HG02588 (cell line): ENCODE results near the gene TCF12.
"Not testable (repeated sequence)": the region's sequence is repeated elsewhere in the genome, so short reads cannot be mapped to it uniquely, and the experiment has no call there.

Experiments
- ATAC-seq: cut with Tn5 transposase; IDR thresholded peaks from one replicate; pipeline ENCODE4 v1.9.1; 2021; ENCODE audit warnings: mild to moderate bottlenecking, moderate library complexity; ENCODE audit not compliant: unreplicated experiment

Gene TCF12

DNA sequence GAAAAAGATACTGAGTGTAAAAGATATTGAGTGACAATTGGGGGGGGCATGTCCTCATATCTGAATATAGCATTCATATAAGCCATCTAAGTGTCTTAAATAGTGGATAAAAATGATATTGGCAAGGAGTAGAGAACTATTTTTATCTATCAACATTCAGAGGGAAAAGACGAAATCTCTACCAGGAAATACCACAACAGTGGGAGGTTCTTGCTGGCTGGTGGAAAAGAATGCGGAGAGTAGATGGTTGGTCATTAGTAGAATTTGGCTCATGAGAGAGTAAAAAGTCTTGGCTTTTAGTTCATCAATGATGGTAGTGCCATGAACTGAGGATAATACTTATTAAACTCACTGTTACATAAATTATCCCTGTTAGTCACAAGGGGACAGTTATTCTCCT is 4.8 kb upstream of the TCF12 start:
- no peak for ATAC-seq

DNA sequence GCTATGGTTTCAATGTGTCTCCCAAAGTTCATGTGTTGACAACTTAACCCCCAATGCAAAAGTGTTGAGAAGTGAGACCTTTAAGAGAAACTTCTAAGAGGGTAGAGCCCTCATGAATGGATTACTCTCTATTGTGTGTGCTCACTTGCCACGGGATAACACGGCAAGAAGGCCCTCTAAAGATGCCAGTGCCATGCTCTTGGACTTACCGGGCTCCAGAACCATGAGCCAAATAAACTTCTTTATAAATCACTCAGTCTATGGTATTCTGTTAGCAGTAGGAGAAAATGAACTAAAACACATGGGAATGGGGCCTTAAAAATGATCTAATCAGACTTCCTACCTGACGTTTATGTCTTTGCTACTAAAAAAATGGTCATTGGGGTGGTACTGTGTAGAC is 2.6 kb upstream of the TCF12 start:
- no peak for ATAC-seq

DNA sequence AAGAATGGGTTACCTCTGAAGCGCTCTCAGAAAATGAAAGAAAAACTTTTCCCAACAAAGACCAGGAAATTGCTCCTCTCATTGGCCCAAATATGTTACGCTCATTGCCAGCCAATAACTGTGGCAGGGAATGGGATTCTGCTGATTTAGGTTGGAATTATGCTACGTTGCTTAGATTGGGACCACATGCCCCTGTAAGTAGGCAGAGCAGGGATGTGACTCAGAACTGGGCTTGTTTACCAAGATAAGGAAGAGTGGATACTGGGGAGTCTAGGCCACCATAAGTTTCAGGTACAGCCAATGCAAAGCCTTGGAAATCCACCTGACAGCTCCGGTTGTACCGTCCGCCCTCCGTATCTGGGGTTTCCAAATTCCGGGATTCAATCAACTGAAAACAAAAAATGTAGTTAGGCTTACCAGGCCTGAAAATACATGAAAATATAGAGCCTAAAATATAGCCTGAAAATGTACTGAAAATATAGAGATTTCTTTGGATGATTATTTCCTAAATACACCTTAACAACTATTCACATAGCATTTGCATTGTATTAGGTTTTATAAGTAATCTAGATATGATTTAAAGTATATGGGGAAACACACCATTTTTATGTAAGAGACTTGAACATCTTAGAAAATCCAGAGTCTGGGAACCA is 1.5 kb upstream of the TCF12 start:
- ATAC-seq = no peak

DNA sequence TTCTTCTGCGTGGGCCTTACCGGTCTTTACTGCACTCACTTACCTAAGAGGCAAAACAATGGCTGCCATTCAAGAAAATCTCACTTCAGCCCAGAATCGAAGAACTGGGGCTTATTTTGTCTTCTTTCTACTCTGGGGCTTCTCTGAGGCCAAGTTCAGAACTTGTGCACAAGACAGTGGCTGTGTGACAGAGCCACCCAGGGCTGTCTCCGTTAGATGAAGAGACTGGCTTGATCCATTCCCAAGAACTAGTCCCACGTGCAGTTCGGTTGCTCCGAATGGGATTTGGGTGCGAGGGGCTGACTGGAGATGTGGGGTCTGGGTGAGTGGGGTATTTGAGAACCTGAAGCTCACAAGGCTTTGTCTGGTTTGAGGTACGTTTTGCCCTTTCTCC is 795 bp upstream of the TCF12 start:
- no peak for ATAC-seq

DNA sequence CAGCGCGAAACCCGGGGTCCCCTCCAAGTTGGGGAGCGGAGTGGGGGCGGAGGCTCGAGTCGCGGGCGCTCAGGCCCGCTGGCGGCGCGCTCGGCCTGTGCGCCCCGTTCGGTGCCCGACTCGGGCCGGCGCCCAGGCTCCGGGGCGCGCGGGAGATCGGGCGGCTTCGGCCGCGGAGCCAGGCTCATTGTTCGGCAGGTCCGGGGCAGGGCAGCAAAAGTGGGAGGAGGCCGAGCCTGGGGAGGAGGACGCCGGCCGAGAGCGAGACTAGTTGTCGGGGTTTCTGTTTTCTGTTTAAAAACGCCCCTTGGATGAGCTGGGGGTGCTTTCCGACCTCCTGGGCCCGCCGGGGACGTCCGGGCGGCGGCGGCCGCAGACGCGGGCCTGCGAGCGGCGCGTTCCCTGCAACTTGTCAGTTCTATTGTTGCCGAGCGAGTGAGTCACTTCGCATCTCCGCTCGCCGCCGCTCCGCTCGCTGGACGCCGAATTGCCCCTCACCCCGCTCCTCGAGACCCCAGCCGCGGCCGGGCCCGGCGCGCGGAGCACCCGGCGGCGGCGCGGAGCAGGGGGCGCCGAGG is 676 bp downstream of the TCF12 start:
- peak; percentile 30 for ATAC-seq

DNA sequence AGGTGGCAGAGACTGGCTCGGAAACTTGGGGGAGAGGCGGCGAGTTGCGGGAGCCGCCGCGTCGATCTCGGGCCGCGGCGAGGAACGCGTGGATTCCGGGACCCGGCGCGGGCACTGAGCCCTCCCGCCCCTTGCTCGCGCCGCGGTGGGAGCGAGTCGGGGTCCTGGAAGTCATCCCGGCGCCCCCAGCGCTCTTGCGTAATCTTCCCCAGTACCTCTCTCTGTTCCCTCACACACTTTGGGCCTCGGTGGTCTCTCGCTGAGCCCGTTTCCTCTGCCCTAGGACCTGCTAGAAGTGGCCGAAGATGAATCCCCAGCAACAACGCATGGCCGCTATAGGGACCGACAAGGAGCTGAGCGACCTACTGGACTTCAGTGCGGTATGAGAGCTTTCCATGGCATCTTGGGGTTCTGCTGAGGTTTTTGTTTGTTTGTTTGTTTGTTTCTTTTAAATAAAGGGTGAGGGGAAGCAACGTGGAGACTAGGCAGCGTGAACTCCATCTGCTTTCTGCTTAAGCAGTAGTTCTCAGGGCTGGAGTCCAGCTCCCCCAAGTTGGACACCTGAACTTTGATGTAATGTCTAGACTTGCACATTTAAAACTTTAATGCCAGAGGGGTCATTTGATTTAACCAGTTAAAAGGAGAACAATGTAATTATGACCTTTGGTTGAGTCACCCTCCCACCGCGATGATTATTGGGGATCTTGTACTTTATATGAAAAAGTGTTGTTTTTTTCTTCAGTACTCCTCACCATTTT is 1.3 kb downstream of the TCF12 start:
- peak; percentile 7 for ATAC-seq

DNA sequence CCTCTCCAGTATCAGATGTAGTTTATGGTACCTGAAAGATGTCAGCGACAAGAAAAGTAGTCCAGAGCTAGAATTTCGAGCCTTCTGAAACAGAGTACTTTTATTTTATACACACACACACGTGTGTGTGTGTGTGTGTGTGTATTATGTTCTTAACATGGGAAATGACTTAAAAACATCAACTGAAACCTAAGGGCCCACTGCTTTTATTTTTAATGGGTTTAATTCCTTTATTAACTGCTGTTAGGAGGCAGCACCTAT is 1.9 kb downstream of the TCF12 start:
- no peak for ATAC-seq

DNA sequence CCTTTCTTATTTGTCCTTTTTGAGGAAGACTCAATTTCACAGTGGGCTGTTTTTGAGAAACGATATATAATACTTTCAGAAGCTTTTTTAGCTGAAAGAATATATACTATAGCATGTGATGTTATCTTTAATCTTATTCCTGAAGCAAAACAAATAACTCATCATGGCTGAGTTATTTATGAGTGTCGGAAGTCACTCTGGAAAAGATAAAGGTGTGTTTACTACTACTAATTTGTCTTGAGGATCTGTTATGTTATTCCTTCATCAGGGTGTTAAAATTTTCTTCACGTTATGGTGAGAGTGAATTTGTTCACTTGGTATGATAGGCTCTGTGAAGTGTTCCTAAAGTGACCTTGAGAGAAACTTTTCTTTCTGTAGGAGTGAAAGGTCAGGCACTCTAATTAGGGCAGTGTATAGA is 4.7 kb downstream of the TCF12 start:
- no peak for ATAC-seq

DNA sequence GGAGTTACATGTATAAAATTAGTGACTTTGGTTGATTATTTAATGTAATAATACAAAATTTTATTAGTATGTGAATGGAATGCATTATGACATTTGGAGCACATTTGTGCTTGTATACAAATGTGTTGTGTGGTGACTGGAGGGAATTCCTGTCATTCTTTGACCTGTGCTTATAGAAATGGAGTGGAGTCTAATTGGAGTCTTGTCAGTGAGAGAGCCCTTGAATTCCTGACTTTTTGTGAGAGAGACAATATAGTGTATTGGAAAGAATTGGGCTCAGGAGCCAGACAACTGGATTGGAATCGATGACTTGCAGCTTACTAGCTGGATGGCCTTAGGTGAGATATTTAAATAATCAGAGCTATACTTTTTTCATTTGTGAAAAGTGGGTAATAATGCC is 9.4 kb downstream of the TCF12 start:
- ATAC-seq = no peak

DNA sequence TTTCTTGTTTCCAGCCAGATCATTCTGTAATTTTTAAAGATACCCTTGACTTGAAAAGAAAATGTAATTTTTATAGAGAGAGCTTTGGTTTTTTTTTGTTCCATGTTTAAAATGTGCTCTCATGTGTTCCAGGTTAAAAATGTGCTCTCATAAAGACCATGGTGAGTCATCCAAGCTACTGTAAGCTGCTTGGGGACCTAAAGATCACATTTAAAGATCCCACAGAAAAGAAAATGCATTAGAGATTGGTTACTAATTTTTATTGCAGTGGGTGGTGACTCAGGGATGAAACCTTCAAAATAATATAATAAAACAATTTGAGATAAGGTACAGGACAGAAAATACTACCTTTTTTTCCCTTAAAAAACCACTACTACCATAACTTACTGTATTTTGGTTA is 11.0 kb downstream of the TCF12 start:
- no peak for ATAC-seq

DNA sequence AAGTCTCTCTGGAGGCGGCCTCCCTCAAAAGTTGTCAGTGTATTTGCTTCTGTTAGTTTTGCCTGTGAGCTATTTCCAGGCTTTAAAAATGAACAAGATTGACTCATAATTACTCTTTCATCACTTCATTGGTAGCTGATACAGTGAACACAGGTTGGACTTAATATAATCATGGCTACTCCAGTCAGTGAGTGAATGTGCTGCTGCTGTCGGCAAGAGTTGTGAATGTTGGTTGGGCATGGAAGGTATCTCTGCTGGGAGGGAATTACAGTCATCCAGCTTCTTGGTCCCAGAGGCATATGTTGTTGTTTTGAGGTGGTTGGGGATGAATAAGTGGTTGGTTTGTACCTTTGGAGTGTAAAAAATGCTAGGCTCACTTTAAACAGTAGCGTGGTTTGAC is 11.5 kb downstream of the TCF12 start:
- ATAC-seq = no peak

DNA sequence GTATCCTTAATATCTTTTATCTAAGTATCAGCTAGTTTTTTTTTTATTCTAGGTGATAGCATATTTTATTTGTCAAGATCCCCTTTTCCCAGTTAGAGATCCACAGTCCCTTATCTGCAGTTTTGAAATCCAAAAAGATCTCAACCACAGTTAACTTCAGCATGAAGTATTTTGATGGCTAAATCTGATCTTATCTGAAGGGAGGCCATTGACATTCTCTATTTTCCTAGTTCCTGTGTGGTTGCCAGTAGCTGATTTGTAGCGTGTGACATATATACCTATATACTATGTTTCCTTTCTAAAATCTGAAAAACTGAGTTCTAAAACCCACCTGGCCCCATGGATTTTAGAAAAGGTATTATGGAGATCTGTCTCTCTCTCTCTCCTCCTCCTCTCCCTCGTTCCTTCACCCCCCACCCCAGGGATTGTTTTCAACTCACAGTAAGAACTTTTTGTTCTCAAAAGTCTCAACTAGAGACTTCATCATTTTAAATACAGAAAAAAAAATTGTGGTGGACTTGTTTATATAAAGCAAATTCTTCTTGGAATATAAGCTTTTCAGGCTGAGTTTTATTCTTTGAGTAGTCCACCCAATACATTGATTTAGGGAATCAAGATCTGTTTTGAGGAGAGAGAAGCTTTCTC is 12.3 kb downstream of the TCF12 start:
- ATAC-seq = no peak

DNA sequence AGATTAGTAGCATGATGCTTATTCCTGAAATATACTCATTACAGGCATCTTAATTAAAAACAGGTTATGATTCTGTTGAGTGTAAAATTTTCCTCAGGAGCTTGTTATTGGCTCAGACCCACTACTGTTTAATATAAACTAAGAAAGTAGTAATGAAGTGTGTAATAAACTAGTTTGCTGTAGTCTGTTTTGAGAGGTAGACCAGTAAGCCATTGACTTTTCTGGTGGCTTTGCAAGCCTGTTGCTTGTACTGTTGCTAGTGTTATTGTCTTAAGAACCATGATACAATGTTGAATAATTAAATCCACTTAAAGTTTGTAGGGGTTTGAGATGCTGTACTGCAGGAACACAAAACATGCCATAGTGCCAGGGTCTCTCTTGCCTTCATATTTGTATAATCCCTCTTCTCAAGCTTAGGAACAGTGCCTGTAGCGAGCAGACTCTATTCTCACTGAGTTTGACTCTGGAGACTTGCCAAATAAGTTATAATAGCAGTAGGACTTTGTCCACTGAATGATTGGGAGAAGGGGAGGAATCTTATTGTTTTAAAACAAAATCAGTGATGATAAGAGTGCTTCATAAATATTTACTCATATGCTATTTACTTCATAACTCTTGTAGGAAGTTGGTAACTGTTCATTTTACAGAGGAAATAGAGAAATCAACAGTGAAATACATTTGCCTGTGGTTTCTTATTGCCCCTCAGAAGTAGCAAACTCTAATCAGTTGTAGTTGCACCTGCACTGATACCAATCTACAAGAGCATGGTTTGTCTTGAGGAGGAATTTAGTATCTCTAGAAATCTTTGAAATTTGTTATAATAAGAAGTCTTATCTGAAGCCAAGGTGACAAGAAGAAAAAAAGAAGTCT is 13.4 kb downstream of the TCF12 start:
- ATAC-seq = no peak

DNA sequence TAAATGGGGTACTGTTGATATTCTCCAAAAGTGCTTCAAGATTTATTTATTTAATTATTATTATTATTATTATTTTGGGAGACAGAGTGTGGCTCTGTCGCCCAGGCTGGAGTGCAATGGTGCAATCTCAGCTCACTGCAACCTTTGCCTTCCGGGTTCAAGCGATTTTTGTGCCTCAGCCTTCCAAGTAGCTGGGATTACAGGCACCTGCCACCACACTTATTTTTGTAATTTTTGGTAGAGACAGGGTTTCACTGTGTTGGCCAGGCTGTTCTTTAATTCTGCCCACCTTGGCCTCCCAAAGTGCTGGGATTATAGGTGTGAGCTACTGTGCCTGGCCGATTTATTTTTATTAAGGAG is 14.0 kb downstream of the TCF12 start:
- ATAC-seq = not testable (repeated sequence)

DNA sequence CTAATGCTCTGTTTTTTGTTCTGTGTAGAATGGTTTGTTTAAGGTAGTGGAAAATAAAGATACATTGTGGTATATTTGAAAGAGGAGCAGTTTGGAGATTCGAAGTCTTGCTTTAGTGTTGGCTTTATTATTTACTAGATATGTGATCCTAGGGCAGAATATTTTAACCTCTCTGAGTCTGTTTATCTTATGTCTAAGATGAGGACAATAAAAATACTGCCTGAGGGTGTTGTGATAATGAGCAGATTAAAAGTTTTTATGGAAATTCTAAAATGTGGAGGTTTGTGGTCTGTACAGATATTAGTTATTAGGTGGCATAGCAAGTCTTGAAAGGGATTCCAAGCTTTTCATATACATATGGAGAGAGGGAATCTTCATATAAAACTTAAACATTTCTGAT is 15.0 kb downstream of the TCF12 start:
- ATAC-seq = no peak

DNA sequence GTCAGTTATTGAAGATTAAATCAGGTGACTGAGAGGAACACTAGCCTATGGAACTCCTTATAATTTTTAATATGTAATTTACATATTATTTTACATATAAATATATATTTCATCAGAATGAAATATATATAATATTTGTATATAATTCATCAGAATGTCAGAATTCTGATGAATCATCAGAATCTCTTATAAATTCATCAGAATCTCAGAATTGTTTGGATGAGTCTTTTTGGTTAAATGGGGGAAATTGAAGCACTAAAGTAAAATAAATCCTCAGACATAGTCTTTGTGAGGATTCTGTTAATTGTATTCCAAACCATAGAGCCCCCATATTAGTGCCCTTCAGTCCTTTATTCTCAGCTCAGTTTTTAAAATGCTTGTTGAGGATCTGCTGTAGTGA is 15.4 kb downstream of the TCF12 start:
- no peak for ATAC-seq

DNA sequence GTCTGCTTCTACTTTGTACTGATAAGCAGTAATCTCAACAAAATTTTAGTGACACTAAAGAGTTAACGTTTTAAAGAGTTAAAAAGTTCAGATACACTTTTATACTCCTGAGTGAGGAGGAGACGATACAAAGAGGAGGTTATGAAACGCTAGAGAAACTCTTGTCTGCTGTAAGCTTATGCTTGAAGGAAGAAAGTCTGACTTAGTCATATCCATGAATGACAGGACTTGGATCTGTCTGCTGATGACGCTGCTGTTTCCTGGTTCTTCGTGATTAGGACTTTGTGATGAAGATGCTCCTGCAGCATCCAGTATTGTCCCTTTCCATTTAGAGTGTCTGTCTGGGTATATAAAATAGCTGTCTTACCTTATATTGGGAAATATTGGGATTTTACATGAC is 15.8 kb downstream of the TCF12 start:
- no peak for ATAC-seq

DNA sequence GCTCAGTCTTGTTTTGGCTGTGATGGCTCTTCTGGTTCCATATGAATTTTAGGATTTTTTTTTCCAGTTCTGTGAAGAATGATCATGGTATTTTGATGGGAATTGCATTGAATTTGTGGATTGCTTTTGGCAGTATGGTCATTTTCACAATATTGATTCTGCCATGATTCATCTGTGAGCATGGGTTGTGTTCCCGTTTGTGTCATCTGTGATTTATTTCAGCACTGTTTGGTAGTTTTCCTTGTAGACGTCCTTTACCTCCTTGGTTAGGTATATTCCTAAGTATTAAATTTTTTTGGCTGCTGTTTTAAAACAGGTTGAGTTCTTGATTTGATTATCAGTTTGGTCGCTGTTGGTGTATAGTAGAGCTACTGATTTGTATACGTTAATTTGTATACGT is 18.5 kb downstream of the TCF12 start:
- no peak for ATAC-seq

DNA sequence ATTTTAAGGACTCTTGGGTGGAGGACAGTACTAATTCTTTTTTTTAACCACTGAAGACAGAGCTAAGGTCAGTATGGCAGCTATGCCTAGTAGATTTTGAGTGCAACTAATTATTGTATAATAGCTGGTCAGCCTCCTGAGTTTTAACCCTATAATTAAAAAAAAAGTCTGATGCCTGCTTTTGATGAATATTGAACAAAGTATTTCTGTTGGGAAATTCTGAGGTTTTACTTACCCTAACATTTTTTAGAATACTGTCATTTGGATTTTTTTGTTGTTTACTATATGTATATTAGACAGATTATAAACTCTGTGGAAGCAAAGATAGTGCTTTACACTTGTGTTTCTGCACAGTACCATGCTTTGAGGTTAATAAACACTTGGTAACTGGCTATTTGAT is 20.8 kb downstream of the TCF12 start:
- no peak for ATAC-seq

DNA sequence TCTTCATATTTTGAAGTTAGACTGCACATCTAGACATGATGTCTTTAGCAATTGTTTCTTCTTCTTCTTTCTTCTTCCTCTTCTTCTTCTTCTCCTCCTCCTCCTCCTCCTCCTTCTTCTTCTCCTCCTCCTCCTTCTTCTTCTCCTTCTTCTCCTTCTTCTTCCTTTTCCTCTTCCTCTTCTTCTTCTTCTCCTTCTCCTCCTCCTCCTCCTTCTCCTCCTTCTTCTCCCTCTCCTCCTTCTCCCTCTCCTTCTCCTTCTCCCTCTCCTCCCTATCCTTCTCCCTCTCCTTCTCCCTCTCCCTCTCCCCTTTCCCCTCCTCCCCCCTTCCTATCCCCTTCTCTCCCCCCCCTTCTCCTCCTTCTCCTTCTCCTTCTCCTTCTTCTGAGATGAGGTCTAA is 21.9 kb downstream of the TCF12 start:
- no peak for ATAC-seq

DNA sequence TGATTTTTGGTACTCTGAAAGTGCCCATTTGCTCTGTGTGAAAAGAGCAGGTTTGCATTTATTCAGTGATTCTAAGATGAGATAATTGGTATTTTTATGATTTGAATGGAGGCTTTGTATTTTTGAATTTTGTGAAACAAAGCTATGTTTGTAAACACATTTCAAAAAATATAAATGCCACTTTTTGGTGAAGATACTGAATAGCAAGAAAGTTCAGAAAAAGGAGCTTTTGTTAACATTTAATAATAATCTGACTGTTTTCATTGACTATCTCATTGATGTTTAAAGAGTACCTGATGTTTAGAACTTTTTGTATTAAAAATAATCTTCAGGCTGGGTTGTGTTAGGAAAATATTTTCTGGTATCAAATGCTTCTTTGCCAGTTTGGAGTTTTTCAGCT is 23.7 kb downstream of the TCF12 start:
- no peak for ATAC-seq
